Type B pancreatic cell (in vitro differentiated cells): ENCODE measurements around the gene RNH1. TPM values are rescaled to one million over a fixed set of nuclear protein-coding genes. Genes with fewer than 3 reads are reported as not detected.

ENCODE experiments used
- DNase-seq: peaks from one replicate; pipeline ENCODE4 v3.0.0; 2021; ENCODE audit warnings: mixed read lengths; ENCODE audit not compliant: unreplicated experiment; ENCODE audit errors: extremely low spot score
- H3K27ac Mint-ChIP-seq: 2 replicates; pipeline ENCODE4 v1.8.0; 2021; ENCODE audit warnings: mild to moderate bottlenecking, mixed read lengths
- H3K27me3 Mint-ChIP-seq: 2 replicates; pipeline ENCODE4 v1.8.0; 2021; ENCODE audit warnings: mixed read lengths
- H3K36me3 Mint-ChIP-seq: 2 replicates; pipeline ENCODE4 v1.8.0; 2021; ENCODE audit warnings: mixed read lengths
- H3K4me1 Mint-ChIP-seq: one replicate; pipeline ENCODE4 v1.8.0; 2021; ENCODE audit warnings: mixed read lengths; ENCODE audit not compliant: unreplicated experiment
- H3K4me3 Mint-ChIP-seq: 2 replicates; pipeline ENCODE4 v1.8.0; 2021; ENCODE audit warnings: mild to moderate bottlenecking, mixed read lengths
- H3K9me3 Mint-ChIP-seq: 2 replicates; pipeline ENCODE4 v1.8.0; 2021; ENCODE audit warnings: mixed read lengths
- CTCF ChIP-seq: fragments of 200-600 bp; sonication (generic); conservative IDR thresholded peaks from 2 replicates; pipeline ENCODE4 v1.5.0; 2021; ENCODE audit warnings: antibody characterized with exemption, mild to moderate bottlenecking
- total RNA-seq: library from RNA; stranded (reverse); gene quantifications from 2 replicates; pipeline ENCODE4 v1.2.1, GENCODE V29; 2021; ENCODE audit warnings: low replicate concordance

RNH1 gene
- total RNA-seq, 1 donor from 2014 or later = 84.5 TPM

GRCh38 chr11:477052-477715, 29.9 kb downstream of the RNH1 start:
- Mint-ChIP-seq H3K4me3 (no peak overlapping the region), H3K27ac (no peak overlapping the region), H3K36me3 (peaks cover 7% of the 10 kb centered on the region), H3K4me1 (peaks cover 3% of the 10 kb centered on the region), H3K27me3 (no peaks in the 10 kb centered on the region), H3K9me3 (peaks cover 7% of the 10 kb centered on the region)
- no peak for TF ChIP-seq CTCF
- no peak for DNase-seq

DNA sequence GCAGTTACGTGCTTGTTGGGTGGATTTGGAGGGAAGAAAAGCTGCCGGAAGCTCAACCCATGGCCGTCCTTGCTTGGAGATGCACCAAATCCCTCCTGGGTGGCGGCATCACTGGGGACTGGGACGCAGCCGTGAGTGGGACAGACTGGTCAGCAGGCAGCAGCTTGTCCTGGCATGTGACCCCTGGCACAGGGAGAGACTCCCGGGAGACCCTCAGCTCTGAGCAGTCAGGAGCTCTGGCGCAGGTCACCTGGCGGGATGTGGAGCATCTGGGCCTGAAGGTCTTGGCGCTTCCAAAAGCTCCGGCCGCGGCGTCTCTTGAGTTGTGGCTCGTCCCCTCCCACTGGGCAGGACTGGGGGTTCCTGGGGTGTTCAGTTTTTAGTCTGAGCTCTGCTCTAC, 30.6 kb downstream of the RNH1 start:
- H3K36me3 Mint-ChIP-seq = peaks cover 5% of the 10 kb centered on the region
- no peak overlapping the region for H3K4me3 Mint-ChIP-seq
- H3K27me3 Mint-ChIP-seq = no peaks in the 10 kb centered on the region
- H3K9me3 Mint-ChIP-seq = peaks cover 4% of the 10 kb centered on the region
- no peak for TF ChIP-seq CTCF
- no peak overlapping the region for H3K27ac Mint-ChIP-seq
- peak; percentile 65 for DNase-seq
- H3K4me1 Mint-ChIP-seq = peaks cover 3% of the 10 kb centered on the region

- no peak for TF ChIP-seq CTCF
- Mint-ChIP-seq H3K36me3 (peaks cover under 1% of the 10 kb centered on the region), H3K4me1 (peaks cover 3% of the 10 kb centered on the region), H3K27me3 (no peaks in the 10 kb centered on the region), H3K9me3 (no peaks in the 10 kb centered on the region), H3K27ac (no peak overlapping the region), H3K4me3 (no peak overlapping the region)
- DNase-seq = no peak
Measured at GRCh38 chr11:475941-476340, 31.1 kb downstream of the RNH1 start.

GRCh38 chr11:474914-475506, 32.0 kb downstream of the RNH1 start:
- Mint-ChIP-seq H3K4me1 (peaks cover 5% of the 10 kb centered on the region), H3K4me3 (no peak overlapping the region), H3K27me3 (no peaks in the 10 kb centered on the region), H3K36me3 (no peaks in the 10 kb centered on the region), H3K27ac (no peak overlapping the region), H3K9me3 (no peaks in the 10 kb centered on the region)
- no peak for TF ChIP-seq CTCF
- DNase-seq = no peak

GRCh38 chr11:473962-474785, 32.9 kb downstream of the RNH1 start:
- no peaks in the 10 kb centered on the region for H3K9me3 Mint-ChIP-seq
- peaks cover 12% of the 10 kb centered on the region for H3K4me1 Mint-ChIP-seq
- no peaks in the 10 kb centered on the region for H3K27me3 Mint-ChIP-seq
- DNase-seq = no peak
- no peak overlapping the region for H3K27ac Mint-ChIP-seq
- H3K36me3 Mint-ChIP-seq = no peaks in the 10 kb centered on the region
- TF ChIP-seq CTCF = no peak
- no peak overlapping the region for H3K4me3 Mint-ChIP-seq
